ENCODE results near the gene FBP1.

Gene FBP1

DNA sequence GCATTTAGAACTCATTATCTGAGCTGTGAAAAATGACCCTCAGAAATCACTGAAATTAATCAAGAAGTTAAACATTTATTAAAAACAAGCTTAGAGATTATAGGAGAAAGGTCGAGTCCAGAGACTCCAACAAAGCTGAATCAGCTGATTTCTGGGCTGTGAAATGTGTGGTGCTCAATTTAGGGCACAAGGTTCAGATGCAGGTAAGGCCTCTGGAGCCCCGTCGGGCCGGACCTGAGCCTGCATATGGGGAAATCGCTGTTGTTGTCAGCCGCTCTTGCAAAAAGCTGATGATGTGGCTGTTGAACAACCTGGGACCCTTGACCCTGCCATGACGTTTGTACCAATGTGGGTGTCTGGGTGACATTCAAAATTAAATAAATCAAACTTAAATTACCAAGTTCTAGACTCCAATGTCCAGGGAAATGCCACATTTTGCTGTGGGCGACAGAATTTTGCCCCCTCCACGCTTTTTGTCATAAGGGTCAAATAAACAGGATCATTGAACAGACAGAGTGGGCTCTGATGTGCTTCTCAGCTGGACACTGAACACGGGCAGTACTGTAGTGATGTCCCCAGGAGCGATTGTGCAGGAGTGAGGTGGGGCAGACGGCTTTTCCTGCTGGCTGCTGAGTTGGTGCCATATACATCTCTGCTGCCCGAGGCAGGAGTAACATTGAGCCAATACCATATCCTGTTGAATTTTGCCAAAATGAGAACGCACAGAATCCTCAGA lies 27.2 kb upstream of the FBP1 start:
- TF ChIP-seq GATA3 (IDR thresholded peaks at IDR 0.05; ENCODE audit: low read depth, low read length): no peak
- TF ChIP-seq GATA2 (IDR thresholded peaks at IDR 0.05; ENCODE audit: low read depth, low read length): no peak

DNA sequence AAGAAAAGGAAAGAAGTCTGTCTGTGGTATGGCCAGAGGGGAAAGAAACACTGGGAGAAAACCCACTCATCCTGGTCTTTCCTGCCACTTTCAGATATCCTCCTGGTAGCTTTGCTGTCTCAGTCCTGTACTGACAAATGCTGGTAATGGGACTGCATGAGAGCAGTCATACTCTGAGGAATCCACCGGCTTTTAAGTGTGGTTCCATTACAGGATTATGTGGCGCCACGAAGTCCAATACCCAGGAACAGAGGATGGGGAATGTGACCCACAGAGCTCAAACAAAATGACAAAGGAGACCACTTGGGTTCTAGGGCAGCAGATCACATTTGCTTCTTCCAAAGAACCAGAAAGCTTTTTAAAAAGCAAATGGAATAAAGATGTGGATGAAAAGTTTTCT lies 26.3 kb upstream of the FBP1 start:
- no peak for TF ChIP-seq GATA3 (IDR thresholded peaks at IDR 0.05; ENCODE audit: low read depth, low read length)

DNA sequence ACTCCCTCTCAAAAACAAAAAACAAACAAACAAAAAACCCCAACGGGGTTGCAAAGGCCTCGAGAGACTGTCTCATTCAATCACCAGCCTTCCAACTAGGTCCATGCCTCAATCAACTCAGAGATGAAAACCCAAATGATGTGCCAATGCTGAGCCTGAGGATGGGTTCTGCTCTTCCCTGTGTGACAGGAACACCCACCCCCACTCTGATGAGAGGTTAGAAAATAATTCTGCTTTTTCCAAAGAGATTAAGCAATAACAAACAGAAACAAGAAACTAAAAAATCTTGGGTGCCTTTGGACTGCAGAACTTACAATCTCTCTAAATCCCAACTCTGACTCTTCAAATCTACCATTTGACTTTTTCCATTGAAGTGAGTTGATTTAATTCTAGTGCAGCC lies 25.5 kb upstream of the FBP1 start:
- TF ChIP-seq GATA3 (IDR thresholded peaks at IDR 0.05; ENCODE audit: low read depth, low read length): no peak
- TF ChIP-seq GATA2 (IDR thresholded peaks at IDR 0.05; ENCODE audit: low read depth, low read length): no peak

DNA sequence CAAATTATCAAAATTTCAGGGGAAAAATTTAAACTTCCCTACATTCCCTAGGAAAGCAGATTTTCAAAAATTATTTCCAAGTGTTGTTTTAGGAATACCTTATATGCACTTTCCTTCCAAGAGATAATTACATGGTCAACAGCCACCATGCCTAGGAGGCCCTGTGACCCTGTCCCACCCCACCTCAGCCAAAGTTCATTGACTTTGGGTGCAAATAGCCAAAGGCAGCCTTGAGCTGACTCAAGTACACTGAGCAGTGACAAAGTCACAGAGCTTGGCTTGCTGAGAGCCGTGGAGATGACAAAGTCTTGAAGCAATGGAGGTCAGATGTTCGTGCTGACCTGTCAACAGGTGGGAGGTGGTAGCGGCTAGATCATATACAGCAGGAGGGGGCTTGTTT lies 24.3 kb upstream of the FBP1 start:
- TF ChIP-seq GATA2 (IDR thresholded peaks at IDR 0.05; ENCODE audit: low read depth, low read length) (no peak), GATA3 (IDR thresholded peaks at IDR 0.05; ENCODE audit: low read depth, low read length) (no peak)

DNA sequence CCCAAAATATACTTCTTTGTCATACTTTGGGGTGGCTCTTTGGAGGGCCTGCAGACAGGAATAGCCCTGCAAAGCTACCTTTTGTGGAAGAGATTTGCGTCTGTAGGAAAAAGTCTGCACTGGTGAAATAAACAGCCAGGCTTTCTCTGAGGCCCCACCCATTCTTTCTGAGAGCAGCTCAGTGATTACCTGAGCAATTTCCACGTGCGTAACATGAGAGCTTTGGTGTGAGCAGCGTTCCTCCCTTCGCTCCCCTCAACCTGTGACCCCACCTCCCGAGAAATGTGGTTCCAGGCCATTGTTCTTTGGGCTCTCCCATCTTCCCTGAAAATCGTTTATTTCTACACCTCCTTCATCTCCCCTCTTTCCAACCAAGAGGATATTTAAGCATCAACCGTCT lies 23.8 kb upstream of the FBP1 start:
- TF ChIP-seq GATA2 (IDR thresholded peaks at IDR 0.05; ENCODE audit: low read depth, low read length) (no peak), GATA3 (IDR thresholded peaks at IDR 0.05; ENCODE audit: low read depth, low read length) (no peak)

DNA sequence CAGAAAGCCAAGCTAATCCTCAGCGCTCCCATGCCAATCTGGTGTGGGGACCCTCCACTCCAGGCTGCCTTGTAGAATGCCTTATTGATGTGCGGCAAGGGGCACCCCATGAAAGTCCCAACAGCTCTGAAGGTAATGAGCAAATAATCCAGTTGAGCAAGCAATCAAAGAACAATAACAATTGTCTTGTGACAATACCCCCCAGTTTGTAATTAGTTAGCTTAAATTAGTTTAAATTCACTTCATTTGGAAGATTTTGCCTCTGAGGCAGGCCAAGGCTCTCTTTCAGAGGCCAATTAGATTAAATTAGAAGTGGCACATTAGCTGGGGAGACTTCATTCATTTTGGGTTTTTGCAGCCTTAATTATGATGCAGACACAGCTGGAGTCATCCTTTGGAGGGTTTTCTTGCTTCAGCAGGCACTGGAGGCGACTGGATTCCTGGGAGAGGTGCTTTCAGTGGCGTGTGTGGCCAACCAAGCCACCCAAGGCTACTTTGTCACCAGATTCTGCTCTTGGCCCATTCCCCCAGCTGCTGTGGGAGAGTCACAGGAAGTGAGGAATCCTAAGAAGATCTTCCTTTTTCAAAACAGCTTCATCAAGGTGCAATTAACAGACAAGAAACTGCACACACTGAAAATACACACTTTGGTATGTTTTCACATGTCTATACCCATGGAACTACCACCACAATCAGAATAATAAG lies 17.9 kb upstream of the FBP1 start:
- no peak for TF ChIP-seq GATA2 (IDR thresholded peaks at IDR 0.05; ENCODE audit: low read depth, low read length)
- no peak for TF ChIP-seq GATA3 (IDR thresholded peaks at IDR 0.05; ENCODE audit: low read depth, low read length)

DNA sequence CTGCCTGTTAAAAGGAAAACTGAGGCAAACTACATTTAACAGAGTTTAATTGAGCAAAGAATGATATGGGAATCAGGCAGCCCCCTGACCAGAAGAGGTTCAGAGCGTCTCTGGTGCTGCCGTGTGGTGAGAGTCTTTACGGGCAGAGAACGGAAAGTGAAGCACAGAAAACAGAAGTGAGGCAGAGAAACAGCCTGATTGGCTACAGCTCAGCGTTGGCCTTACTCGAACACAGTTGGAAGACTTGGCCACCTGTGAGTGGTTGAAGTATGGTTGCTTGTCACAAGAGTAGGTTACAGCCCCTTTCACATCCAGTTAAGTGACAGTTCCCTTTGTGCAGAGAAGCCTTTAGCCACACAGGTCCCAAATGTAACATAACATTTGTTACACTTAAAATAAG lies 16.9 kb upstream of the FBP1 start:
- TF ChIP-seq GATA3 (IDR thresholded peaks at IDR 0.05; ENCODE audit: low read depth, low read length) (no peak), GATA2 (IDR thresholded peaks at IDR 0.05; ENCODE audit: low read depth, low read length) (no peak)

DNA sequence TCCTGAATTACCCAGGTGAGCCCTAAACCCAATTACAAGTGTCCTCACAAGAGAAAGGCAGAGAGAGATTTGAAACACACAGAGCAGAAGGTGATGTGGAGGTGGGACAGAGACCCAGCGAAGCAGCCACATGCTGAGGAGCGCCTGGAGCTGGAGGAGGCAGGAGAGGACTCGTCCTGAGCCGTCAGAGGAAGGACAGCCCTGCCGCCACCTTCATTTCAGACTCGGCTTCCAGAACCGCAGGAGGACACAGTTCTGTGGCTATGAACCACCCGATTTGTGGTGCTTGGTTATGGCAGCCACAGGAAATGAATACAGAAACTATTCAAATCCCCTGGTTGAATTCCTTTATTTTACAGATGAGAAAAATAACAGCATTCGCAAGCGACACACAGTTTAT lies 16.4 kb upstream of the FBP1 start:
- no peak for TF ChIP-seq GATA3 (IDR thresholded peaks at IDR 0.05; ENCODE audit: low read depth, low read length)
- TF ChIP-seq GATA2 (IDR thresholded peaks at IDR 0.05; ENCODE audit: low read depth, low read length): no peak

DNA sequence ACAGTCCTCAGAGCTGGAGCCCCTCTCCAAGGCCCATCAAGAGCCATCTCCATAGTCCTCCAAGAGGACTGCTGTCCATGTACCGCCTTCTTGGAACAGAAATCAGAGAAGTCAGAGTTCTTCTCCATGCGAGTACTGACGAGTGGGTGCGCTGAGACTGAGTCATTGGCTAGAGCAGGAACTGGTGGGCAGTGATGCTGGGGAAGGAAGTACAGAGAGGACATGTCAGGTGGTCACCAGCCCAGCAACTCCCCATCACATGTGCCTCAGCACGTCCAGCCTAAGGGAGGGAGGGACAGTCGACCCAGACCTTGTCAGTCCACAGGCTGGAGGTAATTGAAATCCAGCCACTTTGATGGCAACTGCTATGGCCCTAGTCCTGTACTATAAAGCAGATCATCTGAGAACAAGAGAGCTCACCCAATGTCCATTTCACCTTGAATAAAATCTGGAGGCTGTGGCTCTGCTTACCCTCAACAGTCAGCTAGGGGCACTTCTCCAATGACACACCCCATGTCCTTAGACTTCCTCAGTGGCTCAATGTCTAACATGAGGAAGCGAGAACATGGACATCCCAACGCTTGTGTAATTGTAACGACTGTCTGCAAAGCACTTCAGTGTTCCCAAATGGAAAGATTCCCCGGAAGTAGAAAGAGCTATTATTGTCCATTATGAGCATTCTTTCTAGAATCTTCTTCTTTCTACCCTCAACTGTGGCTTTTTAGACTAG lies 15.0 kb upstream of the FBP1 start:
- TF ChIP-seq GATA3 (IDR thresholded peaks at IDR 0.05; ENCODE audit: low read depth, low read length) (no peak), GATA2 (IDR thresholded peaks at IDR 0.05; ENCODE audit: low read depth, low read length) (no peak)

DNA sequence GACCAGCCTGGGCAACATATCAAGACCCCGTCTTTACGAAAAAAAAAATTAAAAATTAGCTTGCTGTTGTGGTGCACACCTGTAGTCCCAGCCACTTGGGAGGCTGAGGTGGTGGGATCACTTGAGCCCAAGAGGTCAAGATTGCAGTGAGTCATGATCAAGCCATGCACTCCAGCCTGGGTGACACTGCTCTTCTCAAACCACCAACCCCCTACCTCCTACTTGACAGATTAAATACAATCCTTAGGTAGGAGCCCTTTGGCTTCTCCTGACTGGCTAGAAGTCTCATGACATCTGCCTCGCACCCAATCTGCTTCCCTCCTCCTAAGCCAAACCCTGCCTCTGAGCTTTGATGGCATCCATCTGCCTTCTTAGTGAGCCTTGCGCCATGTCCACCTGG lies 11.6 kb upstream of the FBP1 start:
- no peak for TF ChIP-seq GATA2 (IDR thresholded peaks at IDR 0.05; ENCODE audit: low read depth, low read length)
- TF ChIP-seq GATA3 (IDR thresholded peaks at IDR 0.05; ENCODE audit: low read depth, low read length): no peak

DNA sequence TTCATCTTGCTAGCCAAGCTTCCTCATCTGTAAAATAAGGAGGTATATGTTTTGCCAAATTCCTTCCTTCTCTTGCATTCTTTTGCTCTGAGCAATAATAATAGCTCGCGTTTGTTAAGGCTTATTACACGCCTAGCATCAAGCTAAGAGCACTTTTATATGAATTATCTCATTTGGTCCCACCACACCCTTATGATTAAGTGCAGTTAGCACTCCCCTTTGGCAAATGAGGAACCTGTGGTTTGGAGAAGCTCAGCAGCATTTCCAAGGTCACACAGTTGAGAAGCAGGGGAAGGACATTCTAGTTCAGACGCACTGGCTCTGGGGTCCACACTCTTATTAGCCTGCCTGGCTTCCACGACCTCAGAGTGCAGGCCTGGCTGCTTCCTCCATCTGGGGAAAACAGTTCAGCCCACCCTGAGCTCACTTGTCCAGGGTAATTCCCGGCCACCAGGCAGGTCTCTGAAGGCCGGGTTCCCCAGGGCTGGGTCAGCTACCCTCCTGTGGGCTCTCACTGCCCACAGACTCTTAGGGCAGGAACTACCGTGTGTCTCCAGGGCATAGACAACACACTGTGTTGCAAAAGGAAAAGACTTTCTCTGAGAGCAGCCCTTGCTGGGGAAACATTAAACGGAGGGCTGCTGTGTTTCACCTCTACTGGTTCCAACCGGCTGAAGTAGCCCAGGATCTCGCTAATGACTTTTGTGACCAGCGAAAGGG lies 9.9 kb upstream of the FBP1 start:
- TF ChIP-seq GATA2 (IDR thresholded peaks at IDR 0.05; ENCODE audit: low read depth, low read length) (no peak), GATA3 (IDR thresholded peaks at IDR 0.05; ENCODE audit: low read depth, low read length) (no peak)

DNA sequence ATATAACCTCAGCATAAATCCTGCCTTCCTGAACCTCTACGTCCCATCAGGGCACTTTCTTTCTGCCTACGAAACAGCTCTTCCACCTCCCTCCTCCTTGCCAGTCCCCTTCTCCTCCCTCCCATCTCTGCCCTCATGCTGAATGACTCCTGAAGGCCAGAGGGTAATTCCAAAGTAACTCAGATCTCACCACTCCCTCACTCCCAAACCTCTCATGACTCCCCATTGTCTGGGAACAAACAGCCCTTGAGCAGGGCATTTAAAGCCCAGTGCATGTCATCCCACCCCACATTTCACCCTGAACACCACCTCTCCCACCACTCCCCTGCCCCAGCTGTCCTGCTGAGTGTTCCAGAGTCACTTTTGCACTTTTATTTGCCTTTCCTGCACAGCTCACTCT lies 8.9 kb upstream of the FBP1 start:
- TF ChIP-seq GATA2 (IDR thresholded peaks at IDR 0.05; ENCODE audit: low read depth, low read length) (no peak), GATA3 (IDR thresholded peaks at IDR 0.05; ENCODE audit: low read depth, low read length) (no peak)

DNA sequence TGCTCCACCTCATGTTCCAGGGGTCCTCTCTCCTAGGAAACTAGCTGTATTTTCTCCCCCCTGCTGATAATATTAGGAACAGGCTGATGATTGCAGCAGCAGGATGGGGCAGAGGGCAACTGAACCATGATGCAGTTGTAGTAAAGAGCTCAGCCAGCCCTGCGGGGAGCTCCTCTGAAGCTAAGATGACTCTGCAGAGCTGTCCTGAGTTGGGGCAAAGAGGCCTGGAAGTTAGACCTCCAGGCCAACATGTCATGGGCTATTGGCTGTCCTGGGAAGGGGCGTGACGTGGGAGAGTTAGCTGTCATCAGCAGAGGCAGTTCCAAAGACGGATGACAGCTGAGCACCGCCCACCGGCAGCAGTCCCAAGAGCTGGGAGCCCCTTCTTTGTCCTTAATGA lies 6.6 kb upstream of the FBP1 start:
- TF ChIP-seq GATA2 (IDR thresholded peaks at IDR 0.05; ENCODE audit: low read depth, low read length): no peak
- TF ChIP-seq GATA3 (IDR thresholded peaks at IDR 0.05; ENCODE audit: low read depth, low read length): no peak

DNA sequence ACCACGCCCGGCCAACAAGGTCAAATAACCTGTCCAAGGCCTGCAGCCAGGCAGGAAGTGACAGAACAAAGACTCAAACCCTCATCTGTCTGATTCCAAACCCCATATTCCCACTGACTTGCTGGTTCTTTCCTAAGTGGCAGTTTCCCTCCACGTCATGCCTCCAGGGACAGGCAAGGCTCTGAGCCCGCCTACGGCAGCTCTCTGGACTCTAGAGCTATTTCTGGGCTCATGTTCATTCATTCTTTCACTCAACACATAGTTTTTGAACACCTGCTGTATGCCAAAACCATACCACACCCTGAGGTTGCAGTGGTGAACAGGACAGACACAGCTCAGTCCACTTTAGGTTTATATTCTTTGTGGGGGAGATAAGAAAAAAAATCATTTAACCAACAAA lies 5.2 kb upstream of the FBP1 start:
- no peak for TF ChIP-seq GATA3 (IDR thresholded peaks at IDR 0.05; ENCODE audit: low read depth, low read length)
- TF ChIP-seq GATA2 (IDR thresholded peaks at IDR 0.05; ENCODE audit: low read depth, low read length): no peak
